Ishikawa (cell line): ENCODE data around the gene USP8.

Experiments used
- EGR1 ChIP-seq: IDR thresholded peaks from 2 replicates; pipeline ENCODE4 v1.6.1; 2012
- EP300 ChIP-seq: IDR thresholded peaks from 2 replicates; pipeline ENCODE4 v1.6.1; 2012; ENCODE audit warnings: borderline replicate concordance
- MAX ChIP-seq: IDR thresholded peaks from 2 replicates; pipeline ENCODE4 v1.6.1; 2012
- RAD21 ChIP-seq: IDR thresholded peaks from 2 replicates; pipeline ENCODE4 v1.6.1; 2012; ENCODE audit warnings: low read depth
- REST ChIP-seq: IDR thresholded peaks from 2 replicates; pipeline ENCODE4 v1.6.1; 2012; ENCODE audit warnings: low read depth, mild to moderate bottlenecking
- TCF12 ChIP-seq: IDR thresholded peaks from 2 replicates; pipeline ENCODE4 v1.6.1; 2012; ENCODE audit warnings: low read depth
- TEAD4 ChIP-seq: IDR thresholded peaks from 2 replicates; pipeline ENCODE4 v1.6.1; 2012
- USF1 ChIP-seq: IDR thresholded peaks from 2 replicates; pipeline ENCODE4 v1.6.1; 2012
- YY1 ChIP-seq: IDR thresholded peaks from 2 replicates; pipeline ENCODE4 v1.6.1; 2012; ENCODE audit warnings: low read depth
- ZBTB7A ChIP-seq: IDR thresholded peaks from 2 replicates; pipeline ENCODE4 v1.6.1; 2012; ENCODE audit warnings: low read depth

- TF ChIP-seq RAD21, result no peak
- no peak for TF ChIP-seq EGR1
- no peak for TF ChIP-seq YY1
- no peak for TF ChIP-seq TEAD4
- TF ChIP-seq EP300, result no peak
- no peak for TF ChIP-seq ZBTB7A
- no peak for TF ChIP-seq TCF12
- TF ChIP-seq REST, result no peak
- TF ChIP-seq USF1, result no peak
- TF ChIP-seq MAX, result no peak
Measured at GRCh38 chr15:50513001-50513400, 88.8 kb downstream of the USP8 start.
